ENCODE data around the gene KCNH8. TPM values are rescaled to one million over a fixed set of nuclear protein-coding genes. Genes with fewer than 3 reads are reported as not detected.

KCNH8 gene
- total RNA-seq, 2 experiments from 2014 or later, result 0.44 to 0.59 TPM

- H3K4me2 ChIP-seq (ENCODE audit: low read length), result no peak overlapping the region
- no peak overlapping the region for H2AFZ ChIP-seq (ENCODE audit: low read length)
- H3K4me3 ChIP-seq (ENCODE audit: low read depth, low read length, poor library complexity, severe bottlenecking), result no peak overlapping the region
- no TSS peak for BruUV-seq (replicated peaks)
- ChIA-PET CTCF (ENCODE audit: unreplicated experiment) (no interaction called here), POLR2A (interaction anchor here (0.8 to 1.3 kb wide), 3 partner anchors 43 to 172 kb away, joined by 3 to 6 read pairs (median 3); no protein-coding TSS in a partner anchor)
- no peaks in the 10 kb centered on the region for H3K36me3 ChIP-seq (ENCODE audit: insufficient read depth, low read length)
- H3K9me2 ChIP-seq (ENCODE audit: insufficient read depth, low read length), result no peaks in the 10 kb centered on the region
- no peak overlapping the region for H3K27ac ChIP-seq (ENCODE audit: low read depth, low read length, poor library complexity, severe bottlenecking)
- DNase-seq (ENCODE audit: low spot score), result no peak
- intact Hi-C loops (cut with micrococcal nuclease; ENCODE audit: unreplicated experiment), result no loop called here
- no peaks in the 10 kb centered on the region for H4K20me1 ChIP-seq (ENCODE audit: insufficient read depth, low read length)
- H3K9me3 ChIP-seq (ENCODE audit: low read length), result no peaks in the 10 kb centered on the region
- no peaks in the 10 kb centered on the region for H3K79me2 ChIP-seq (ENCODE audit: insufficient read depth, low read depth, low read length)
- H3K4me1 ChIP-seq (ENCODE audit: insufficient read depth, low read length, poor library complexity, severe bottlenecking), result no peaks in the 10 kb centered on the region
- TF ChIP-seq, protein P1, sequence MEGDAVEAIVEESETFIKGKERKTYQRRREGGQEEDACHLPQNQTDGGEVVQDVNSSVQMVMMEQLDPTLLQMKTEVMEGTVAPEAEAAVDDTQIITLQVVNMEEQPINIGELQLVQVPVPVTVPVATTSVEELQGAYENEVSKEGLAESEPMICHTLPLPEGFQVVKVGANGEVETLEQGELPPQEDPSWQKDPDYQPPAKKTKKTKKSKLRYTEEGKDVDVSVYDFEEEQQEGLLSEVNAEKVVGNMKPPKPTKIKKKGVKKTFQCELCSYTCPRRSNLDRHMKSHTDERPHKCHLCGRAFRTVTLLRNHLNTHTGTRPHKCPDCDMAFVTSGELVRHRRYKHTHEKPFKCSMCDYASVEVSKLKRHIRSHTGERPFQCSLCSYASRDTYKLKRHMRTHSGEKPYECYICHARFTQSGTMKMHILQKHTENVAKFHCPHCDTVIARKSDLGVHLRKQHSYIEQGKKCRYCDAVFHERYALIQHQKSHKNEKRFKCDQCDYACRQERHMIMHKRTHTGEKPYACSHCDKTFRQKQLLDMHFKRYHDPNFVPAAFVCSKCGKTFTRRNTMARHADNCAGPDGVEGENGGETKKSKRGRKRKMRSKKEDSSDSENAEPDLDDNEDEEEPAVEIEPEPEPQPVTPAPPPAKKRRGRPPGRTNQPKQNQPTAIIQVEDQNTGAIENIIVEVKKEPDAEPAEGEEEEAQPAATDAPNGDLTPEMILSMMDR (conservative IDR thresholded peaks at IDR 0.05; ENCODE audit: low read length), result no peak
- no peak for TF ChIP-seq EZH2phosphoT487 (IDR thresholded peaks at IDR 0.05; ENCODE audit: borderline replicate concordance, low read depth, low read length)
These were observed 41.8 kb downstream of the KCNH8 start for GRCh38 chr3:19190126-19190525.

- POLR2A ChIA-PET, result interaction anchor here (0.8 to 1.3 kb wide), 3 partner anchors 44 to 172 kb away, joined by 3 to 6 read pairs (median 3); no protein-coding TSS in a partner anchor
- Histone ChIP-seq H3K36me3 (ENCODE audit: insufficient read depth, low read length) (no peaks in the 10 kb centered on the region), H3K9me3 (ENCODE audit: low read length) (no peaks in the 10 kb centered on the region), H3K27ac (ENCODE audit: low read depth, low read length, poor library complexity, severe bottlenecking) (no peak overlapping the region), H3K4me1 (ENCODE audit: insufficient read depth, low read length, poor library complexity, severe bottlenecking) (no peaks in the 10 kb centered on the region), H3K79me2 (ENCODE audit: insufficient read depth, low read depth, low read length) (no peaks in the 10 kb centered on the region), H3K4me2 (ENCODE audit: low read length) (no peak overlapping the region), H3K9me2 (ENCODE audit: insufficient read depth, low read length) (no peaks in the 10 kb centered on the region), H4K20me1 (ENCODE audit: insufficient read depth, low read length) (no peaks in the 10 kb centered on the region), H2AFZ (ENCODE audit: low read length) (no peak overlapping the region), H3K4me3 (ENCODE audit: low read depth, low read length, poor library complexity, severe bottlenecking) (no peak overlapping the region)
- TF ChIP-seq, protein P1 (conservative IDR thresholded peaks at IDR 0.05; ENCODE audit: low read length), result no peak
- no peak for TF ChIP-seq EZH2phosphoT487 (IDR thresholded peaks at IDR 0.05; ENCODE audit: borderline replicate concordance, low read depth, low read length)
- DNase-seq (ENCODE audit: low spot score), result no peak
- intact Hi-C loops (cut with micrococcal nuclease; ENCODE audit: unreplicated experiment), result no loop called here
- CTCF ChIA-PET (ENCODE audit: unreplicated experiment), result no interaction called here
- BruUV-seq (replicated peaks), result no TSS peak
These were observed 42.3 kb downstream of the KCNH8 start for GRCh38 chr3:19190602-19191001.

DNA sequence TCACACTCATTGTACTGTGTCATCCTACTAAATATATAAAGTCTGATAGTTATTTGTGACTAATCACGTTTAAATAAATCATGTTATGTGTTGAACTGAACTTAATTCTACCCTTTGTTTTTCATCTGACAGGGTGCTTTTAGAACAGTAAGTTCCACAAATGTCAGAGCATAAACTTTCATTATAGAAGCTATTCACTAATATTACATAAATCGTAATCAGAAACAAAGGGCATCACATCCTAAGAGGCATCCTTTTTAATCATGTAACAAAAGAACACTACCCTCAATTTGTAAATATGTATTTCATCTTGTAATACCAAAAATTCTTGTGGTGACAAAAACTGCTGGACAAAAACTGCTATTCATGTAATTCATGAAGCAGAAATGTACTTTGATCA, 50.8 kb downstream of the KCNH8 start:
- Histone ChIP-seq H4K20me1 (ENCODE audit: insufficient read depth, low read length) (no peaks in the 10 kb centered on the region), H2AFZ (ENCODE audit: low read length) (no peak overlapping the region), H3K4me1 (ENCODE audit: insufficient read depth, low read length, poor library complexity, severe bottlenecking) (no peaks in the 10 kb centered on the region), H3K4me2 (ENCODE audit: low read length) (no peak overlapping the region), H3K9me2 (ENCODE audit: insufficient read depth, low read length) (no peaks in the 10 kb centered on the region), H3K4me3 (ENCODE audit: low read depth, low read length, poor library complexity, severe bottlenecking) (no peak overlapping the region), H3K79me2 (ENCODE audit: insufficient read depth, low read depth, low read length) (no peaks in the 10 kb centered on the region), H3K36me3 (ENCODE audit: insufficient read depth, low read length) (no peaks in the 10 kb centered on the region), H3K27ac (ENCODE audit: low read depth, low read length, poor library complexity, severe bottlenecking) (no peak overlapping the region), H3K9me3 (ENCODE audit: low read length) (no peaks in the 10 kb centered on the region)
- POLR2A ChIA-PET, result no interaction called here
- TF ChIP-seq EZH2phosphoT487 (IDR thresholded peaks at IDR 0.05; ENCODE audit: borderline replicate concordance, low read depth, low read length), result no peak
- TF ChIP-seq, protein P1 (conservative IDR thresholded peaks at IDR 0.05; ENCODE audit: low read length), result no peak
- no peak for DNase-seq (ENCODE audit: low spot score)
- CTCF ChIA-PET (ENCODE audit: unreplicated experiment), result no interaction called here
- no TSS peak for BruUV-seq (replicated peaks)
- intact Hi-C loops (cut with micrococcal nuclease; ENCODE audit: unreplicated experiment), result no loop called here

Measured in OCI-LY7 (cell line).